ENCODE results near the gene FBRS.

Gene FBRS

GRCh38 chr16:30663820-30664219 is 5.6 kb downstream of the FBRS start:
- no peaks in the 10 kb centered on the region for H3K9me3 ChIP-seq
- no peak overlapping the region for H3K27ac ChIP-seq
- no peaks in the 10 kb centered on the region for H3K27me3 ChIP-seq
- no peak overlapping the region for H3K4me3 ChIP-seq (ENCODE audit: low read depth in 1 of 2, low read length in 1 of 2)
- peaks cover 86% of the 10 kb centered on the region for H3K36me3 ChIP-seq
- no peak for TF ChIP-seq CTCF (IDR thresholded peaks at IDR 0.05)
- peaks cover 32 to 38% of the 10 kb centered on the region in 2 experiments for H3K4me1 ChIP-seq (ENCODE audit: control insufficient read depth in 1 of 2, insufficient read depth in 1 of 2, low read depth in 1 of 2, low read length in 1 of 2)

- Histone ChIP-seq H3K36me3 (peaks cover 95% of the 10 kb centered on the region), H3K4me3 (ENCODE audit: low read depth in 1 of 2, low read length in 1 of 2) (no peak overlapping the region), H3K9me3 (no peaks in the 10 kb centered on the region), H3K27me3 (no peaks in the 10 kb centered on the region), H3K27ac (no peak overlapping the region), H3K4me1 (ENCODE audit: control insufficient read depth in 1 of 2, insufficient read depth in 1 of 2, low read depth in 1 of 2, low read length in 1 of 2) (peaks cover 32 to 38% of the 10 kb centered on the region in 2 experiments)
- no peak for TF ChIP-seq CTCF (IDR thresholded peaks at IDR 0.05)
These were observed 6.4 kb downstream of the FBRS start for GRCh38 chr16:30664616-30665109.

GRCh38 chr16:30665155-30665829 is 7.1 kb downstream of the FBRS start:
- Histone ChIP-seq H3K4me1 (ENCODE audit: control insufficient read depth in 1 of 2, insufficient read depth in 1 of 2, low read depth in 1 of 2, low read length in 1 of 2) (peaks cover 26 to 36% of the 10 kb centered on the region in 2 experiments), H3K9me3 (no peaks in the 10 kb centered on the region), H3K27me3 (no peaks in the 10 kb centered on the region), H3K27ac (no peak overlapping the region), H3K4me3 (ENCODE audit: low read depth in 1 of 2, low read length in 1 of 2) (no peak overlapping the region), H3K36me3 (peaks cover 100% of the 10 kb centered on the region)
- no peak for TF ChIP-seq CTCF (IDR thresholded peaks at IDR 0.05)

- H3K9me3 ChIP-seq: no peaks in the 10 kb centered on the region
- no peak overlapping the region for H3K4me3 ChIP-seq (ENCODE audit: low read depth in 1 of 2, low read length in 1 of 2)
- peaks cover 100% of the 10 kb centered on the region for H3K36me3 ChIP-seq
- TF ChIP-seq CTCF (IDR thresholded peaks at IDR 0.05): no peak
- no peak overlapping the region for H3K27ac ChIP-seq
- H3K4me1 ChIP-seq (ENCODE audit: control insufficient read depth in 1 of 2, insufficient read depth in 1 of 2, low read depth in 1 of 2, low read length in 1 of 2): peaks cover 21 to 31% of the 10 kb centered on the region in 2 experiments
- H3K27me3 ChIP-seq: no peaks in the 10 kb centered on the region
These were observed 7.6 kb downstream of the FBRS start for GRCh38 chr16:30665830-30666190.

GRCh38 chr16:30666681-30667080 is 8.4 kb downstream of the FBRS start:
- Histone ChIP-seq H3K9me3 (no peaks in the 10 kb centered on the region), H3K27me3 (no peaks in the 10 kb centered on the region), H3K27ac (no peak overlapping the region), H3K4me1 (ENCODE audit: control insufficient read depth in 1 of 2, insufficient read depth in 1 of 2, low read depth in 1 of 2, low read length in 1 of 2) (peaks cover 12 to 22% of the 10 kb centered on the region in 2 experiments), H3K4me3 (ENCODE audit: low read depth in 1 of 2, low read length in 1 of 2) (no peak overlapping the region), H3K36me3 (peaks cover 100% of the 10 kb centered on the region)
- TF ChIP-seq CTCF (IDR thresholded peaks at IDR 0.05): no peak
